GM21529 (cell line): ENCODE measurements around the gene MUCL3.
"Not testable (repeated sequence)": the region's sequence is repeated elsewhere in the genome, so short reads cannot be mapped to it uniquely, and the experiment has no call there.

Experiments
- ATAC-seq: cut with Tn5 transposase; IDR thresholded peaks from one replicate; pipeline ENCODE4 v1.9.1; 2021; ENCODE audit not compliant: unreplicated experiment

Gene MUCL3

GRCh38 chr6:30979141-30979540, 38.4 kb downstream of the MUCL3 start:
- ATAC-seq = no peak

- no peak for ATAC-seq
Measured at GRCh38 chr6:30979690-30980089, 38.9 kb downstream of the MUCL3 start.

GRCh38 chr6:30981942-30982772, 41.4 kb downstream of the MUCL3 start:
- no peak for ATAC-seq

- ATAC-seq = no peak
Measured at GRCh38 chr6:30983439-30983838, 42.7 kb downstream of the MUCL3 start, which contains the start of gene MUC21. MUC21 (plus strand) TSS chr6:30983718; CDS start chr6:30983959, 241 bp downstream.

GRCh38 chr6:30985490-30985889, 44.7 kb downstream of the MUCL3 start:
- ATAC-seq = no peak

- no peak for ATAC-seq
Measured at GRCh38 chr6:30987304-30987703, 46.5 kb downstream of the MUCL3 start.

- ATAC-seq = no peak
Measured at GRCh38 chr6:30988209-30988825, 47.5 kb downstream of the MUCL3 start.

GRCh38 chr6:30990422-30991086, 49.8 kb downstream of the MUCL3 start:
- no peak for ATAC-seq

- no peak for ATAC-seq
Measured at GRCh38 chr6:30991891-30992290, 51.1 kb downstream of the MUCL3 start.

- no peak for ATAC-seq
Measured at GRCh38 chr6:30997301-30997700, 56.5 kb downstream of the MUCL3 start.

- ATAC-seq = no peak
Measured at GRCh38 chr6:30998785-30999184, 58.0 kb downstream of the MUCL3 start.

- not testable (repeated sequence) for ATAC-seq
Measured at GRCh38 chr6:31000067-31000860, 59.5 kb downstream of the MUCL3 start.

GRCh38 chr6:31001281-31001888, 60.6 kb downstream of the MUCL3 start:
- no peak for ATAC-seq

GRCh38 chr6:31002471-31002870, 61.7 kb downstream of the MUCL3 start:
- ATAC-seq = no peak
